ENCODE results near the gene MYG1. TPM values are rescaled to one million over a fixed set of nuclear protein-coding genes. Genes with fewer than 3 reads are reported as not detected.

The MYG1 gene, protein sequence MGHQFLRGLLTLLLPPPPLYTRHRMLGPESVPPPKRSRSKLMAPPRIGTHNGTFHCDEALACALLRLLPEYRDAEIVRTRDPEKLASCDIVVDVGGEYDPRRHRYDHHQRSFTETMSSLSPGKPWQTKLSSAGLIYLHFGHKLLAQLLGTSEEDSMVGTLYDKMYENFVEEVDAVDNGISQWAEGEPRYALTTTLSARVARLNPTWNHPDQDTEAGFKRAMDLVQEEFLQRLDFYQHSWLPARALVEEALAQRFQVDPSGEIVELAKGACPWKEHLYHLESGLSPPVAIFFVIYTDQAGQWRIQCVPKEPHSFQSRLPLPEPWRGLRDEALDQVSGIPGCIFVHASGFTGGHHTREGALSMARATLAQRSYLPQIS
- total RNA-seq, result 100 to 1,000 TPM in 1 of 8 experiments, 10 to 100 TPM in 7; 70.2 to 101 (median 87.1) TPM

GRCh38 chr12:53299454-53300180 lies at the start of gene MYG1:
MYG1 (plus strand) TSS chr12:53299695; CDS start chr12:53299738, 43 bp downstream.
- Histone ChIP-seq H3K4me1 (replicated peaks in 1 of 2) (peaks cover 22 to 24% of the 10 kb centered on the region in 2 donors), H3K4me3 (peak within 1 kb of the TSS; percentile 57 to 95 (median 83)), H3K27ac (peak within 1 kb of the TSS; percentile 71 to 85)
- peak; percentile 67 to 89 (median 86) for ATAC-seq (replicated peaks in 6 of 8)
- in situ Hi-C loops (cut with MboI; ENCODE audit: low pct_unique_long_range_greater_than_20kb in 2 of 9, low sequenced_read_pairs in 9 of 9, unreplicated experiment in 9 of 9), result loop anchor here in 1 of 9 experiments (25.0 kb wide), 1 partner anchor 112 kb away; the partner anchor contains the start of genes CSAD and ZNF740
- WGBS, 10 experiments, result 0 to 1% (median 0%) methylated on average over 5 to 21 of the region's 51 CpGs; no CpG with 5 or more reads in 5 of the 10 experiments

GRCh38 chr12:53251477-53252348 lies 47.8 kb upstream of the MYG1 start:
- H3K27ac ChIP-seq, result peak overlapping the region; percentile 62 to 93
- H3K4me3 ChIP-seq, result peak overlapping the region; percentile 57 to 99 (median 70)
- 0 to 30% (median 0%) methylated on average over 2 to 7 of the region's 51 CpGs; no CpG with 5 or more reads in 5 of the 10 experiments for WGBS, 10 experiments
- H3K4me1 ChIP-seq (replicated peaks in 1 of 2), result peaks cover 15 to 16% of the 10 kb centered on the region in 2 donors
- peak; percentile 78 to 92 (median 88) for ATAC-seq (replicated peaks in 6 of 8)
- in situ Hi-C loops (cut with MboI; ENCODE audit: low pct_unique_long_range_greater_than_20kb in 2 of 9, low sequenced_read_pairs in 9 of 9, unreplicated experiment in 9 of 9), result no loop called here

DNA sequence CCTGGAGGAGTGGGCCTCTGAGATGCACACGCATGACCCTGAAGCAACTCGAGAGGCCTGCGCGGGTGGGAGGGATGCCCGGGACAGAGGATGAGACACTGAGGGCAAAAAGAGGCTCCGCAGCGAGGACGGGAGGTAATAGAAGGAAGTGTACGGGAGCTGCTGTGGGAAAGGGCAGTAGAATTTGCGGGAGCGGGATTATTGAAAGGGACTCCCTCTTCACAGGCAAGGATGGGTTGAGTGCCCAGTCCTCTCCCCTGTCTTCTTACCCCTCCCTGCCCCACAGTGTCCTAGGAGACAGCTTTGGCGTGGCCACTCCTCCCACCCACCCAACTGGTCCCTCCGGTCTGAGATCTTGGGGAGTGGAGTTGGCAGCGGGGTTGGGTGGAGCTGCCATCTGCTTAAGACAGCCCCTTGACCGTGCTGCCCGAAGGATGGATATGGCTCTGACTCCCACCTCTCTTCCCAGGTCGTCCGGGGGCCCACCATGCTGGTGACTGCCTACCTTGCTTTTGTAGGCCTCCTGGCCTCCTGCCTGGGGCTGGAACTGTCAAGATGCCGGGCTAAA lies 47.1 kb upstream of the MYG1 start:
- 0 to 80% (median 29%) methylated on average over 1 to 5 of the region's 19 CpGs; no CpG with 5 or more reads in 5 of the 10 experiments for WGBS, 10 experiments
- ATAC-seq (replicated peaks in 6 of 8), result peak in 4 of 8 experiments; percentile 1 to 67 (median 27)
- peaks cover 15 to 16% of the 10 kb centered on the region in 2 donors for H3K4me1 ChIP-seq (replicated peaks in 1 of 2)
- H3K4me3 ChIP-seq, result peak overlapping the region; percentile 57 to 99 (median 70)
- H3K27ac ChIP-seq, result peak overlapping the region; percentile 62 to 93
- in situ Hi-C loops (cut with MboI; ENCODE audit: low pct_unique_long_range_greater_than_20kb in 2 of 9, low sequenced_read_pairs in 9 of 9, unreplicated experiment in 9 of 9), result no loop called here

DNA sequence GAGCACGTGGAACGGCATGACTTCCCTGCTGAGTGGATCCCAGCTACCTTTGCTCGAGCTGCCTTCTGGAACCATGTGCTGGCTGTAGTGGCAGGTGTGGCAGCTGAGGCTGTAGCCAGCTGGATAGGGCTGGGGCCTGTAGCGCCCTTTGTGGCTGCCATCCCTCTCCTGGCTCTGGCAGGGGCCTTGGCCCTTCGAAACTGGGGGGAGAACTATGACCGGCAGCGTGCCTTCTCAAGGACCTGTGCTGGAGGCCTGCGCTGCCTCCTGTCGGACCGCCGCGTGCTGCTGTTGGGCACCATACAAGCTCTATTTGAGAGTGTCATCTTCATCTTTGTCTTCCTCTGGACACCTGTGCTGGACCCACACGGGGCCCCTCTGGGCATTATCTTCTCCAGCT lies 46.2 kb upstream of the MYG1 start:
- H3K4me1 ChIP-seq (replicated peaks in 1 of 2), result peaks cover 15 to 16% of the 10 kb centered on the region in 2 donors
- in situ Hi-C loops (cut with MboI; ENCODE audit: low pct_unique_long_range_greater_than_20kb in 2 of 9, low sequenced_read_pairs in 9 of 9, unreplicated experiment in 9 of 9), result no loop called here
- no peak overlapping the region for H3K27ac ChIP-seq
- H3K4me3 ChIP-seq, result peak overlapping the region in 1 of 5 donors; percentile 70
- WGBS, 10 experiments, result 82 to 100% (median 90%) methylated on average over 2 to 4 of the region's 13 CpGs; no CpG with 5 or more reads in 6 of the 10 experiments
- no peak for ATAC-seq (replicated peaks in 6 of 8)

- peaks cover 15 to 16% of the 10 kb centered on the region in 2 donors for H3K4me1 ChIP-seq (replicated peaks in 1 of 2)
- H3K4me3 ChIP-seq, result no peak overlapping the region
- H3K27ac ChIP-seq, result no peak overlapping the region
- WGBS, 10 experiments, result 71 to 100% (median 100%) methylated on average over 1 of the region's 1 CpG; no CpG with 5 or more reads in 7 of the 10 experiments
- no peak for ATAC-seq (replicated peaks in 6 of 8)
- in situ Hi-C loops (cut with MboI; ENCODE audit: low pct_unique_long_range_greater_than_20kb in 2 of 9, low sequenced_read_pairs in 9 of 9, unreplicated experiment in 9 of 9), result no loop called here
Observed at GRCh38 chr12:53254816-53255545, 44.5 kb upstream of the MYG1 start.

DNA sequence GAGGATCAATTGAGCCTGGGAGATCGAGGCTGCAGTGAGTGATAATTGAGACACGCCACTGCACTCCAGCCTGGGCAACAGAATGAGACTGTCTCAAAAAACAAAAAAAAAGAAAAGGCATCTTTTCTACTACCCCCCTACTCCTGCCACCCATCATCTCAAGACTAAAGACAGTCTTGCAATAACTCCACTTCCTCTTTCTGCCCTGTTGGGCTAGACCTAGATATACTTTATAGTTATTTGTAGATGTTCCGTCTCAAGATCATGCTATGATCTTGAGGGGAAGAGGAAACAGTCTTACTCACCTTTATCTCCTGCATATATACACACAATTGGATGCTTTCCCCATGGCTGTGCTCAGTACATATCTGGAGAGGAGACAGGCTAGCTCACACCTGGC lies 43.5 kb upstream of the MYG1 start:
- no peak overlapping the region for H3K4me3 ChIP-seq
- no peak for ATAC-seq (replicated peaks in 6 of 8)
- 40 to 100% (median 92%) methylated on average over 1 to 3 of the region's 3 CpGs; no CpG with 5 or more reads in 3 of the 10 experiments for WGBS, 10 experiments
- H3K27ac ChIP-seq, result no peak overlapping the region
- in situ Hi-C loops (cut with MboI; ENCODE audit: low pct_unique_long_range_greater_than_20kb in 2 of 9, low sequenced_read_pairs in 9 of 9, unreplicated experiment in 9 of 9), result no loop called here
- H3K4me1 ChIP-seq (replicated peaks in 1 of 2), result peaks cover 11 to 13% of the 10 kb centered on the region in 2 donors

DNA sequence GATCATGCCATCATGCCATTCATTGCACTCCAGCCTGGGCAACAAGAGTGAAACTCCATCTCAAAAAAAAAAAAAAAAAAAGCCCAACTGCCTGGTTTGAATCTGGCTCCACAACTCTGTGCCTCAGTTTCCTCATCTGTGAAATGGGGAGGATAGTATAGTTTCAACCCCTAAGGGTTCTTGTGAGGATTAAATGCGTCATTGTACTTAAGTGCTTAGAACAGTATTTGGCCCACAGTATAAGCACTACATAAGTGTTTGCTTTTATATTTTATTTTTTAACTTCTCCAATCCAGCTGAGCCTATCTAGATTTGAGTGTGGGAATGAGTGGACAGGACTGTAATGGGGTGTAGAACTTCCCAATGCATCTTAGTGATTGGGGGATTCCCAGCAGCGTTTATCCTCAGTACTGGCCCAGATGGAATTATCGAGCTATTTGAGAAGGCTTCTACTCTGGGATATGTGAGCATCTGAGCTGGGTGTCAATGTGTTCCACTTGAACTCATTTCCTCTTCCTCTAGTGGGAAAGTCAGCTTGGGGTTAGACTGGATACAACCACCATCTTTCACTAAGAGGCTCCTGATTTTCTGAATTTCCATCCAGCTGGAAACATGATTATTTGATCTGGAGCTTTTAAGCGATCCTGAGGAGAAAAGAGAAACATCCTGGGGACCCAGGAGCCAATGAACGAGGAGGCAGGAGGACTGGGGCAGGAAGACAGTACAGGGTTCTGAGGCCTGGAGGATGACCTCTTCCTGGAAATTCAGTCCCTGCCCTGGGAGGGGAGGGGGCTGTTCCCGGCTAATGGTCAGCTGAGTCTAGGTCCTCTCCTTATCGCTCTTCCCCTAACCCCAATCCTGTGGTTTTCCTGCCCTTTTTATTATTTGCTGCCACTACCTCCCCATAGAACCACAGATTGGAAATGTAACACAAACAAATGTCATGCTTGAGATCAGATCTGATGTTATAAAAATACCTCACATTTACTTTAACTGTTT lies 40.7 kb upstream of the MYG1 start:
- in situ Hi-C loops (cut with MboI; ENCODE audit: low pct_unique_long_range_greater_than_20kb in 2 of 9, low sequenced_read_pairs in 9 of 9, unreplicated experiment in 9 of 9), result no loop called here

DNA sequence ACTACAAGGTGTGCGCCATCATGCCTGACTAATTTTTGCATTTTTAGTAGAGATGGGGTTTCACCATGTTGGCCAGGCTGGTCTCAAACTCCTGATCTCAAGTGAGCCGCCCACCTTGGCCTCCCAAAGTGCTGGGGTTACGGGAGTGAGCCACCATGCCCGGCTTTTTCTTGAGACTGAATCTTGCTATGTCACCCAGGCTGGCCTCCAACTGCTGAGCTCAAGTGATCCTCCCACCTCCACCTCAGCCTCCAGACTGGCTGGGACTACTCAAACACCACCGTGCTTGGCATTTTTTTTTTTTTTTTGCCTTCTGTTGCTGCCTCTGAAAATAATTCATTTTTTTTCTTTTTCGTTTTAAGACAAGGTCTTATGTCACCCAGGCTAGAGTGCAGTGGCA lies 39.6 kb upstream of the MYG1 start:
- 50 to 100% (median 90%) methylated on average over 1 to 5 of the region's 6 CpGs; no CpG with 5 or more reads in 1 of the 10 experiments for WGBS, 10 experiments
- Histone ChIP-seq H3K27ac (no peak overlapping the region), H3K4me1 (replicated peaks in 1 of 2) (no peaks in the 10 kb centered on the region), H3K4me3 (no peak overlapping the region)
- ATAC-seq (replicated peaks in 6 of 8), result no peak
- in situ Hi-C loops (cut with MboI; ENCODE audit: low pct_unique_long_range_greater_than_20kb in 2 of 9, low sequenced_read_pairs in 9 of 9, unreplicated experiment in 9 of 9), result no loop called here

More for the DNA sequence above, 40.7 kb upstream of the MYG1 start:
- H3K4me1 ChIP-seq (replicated peaks in 1 of 2), result no peaks in the 10 kb centered on the region
- peak in 1 of 8 experiments; percentile 45 for ATAC-seq (replicated peaks in 6 of 8)
- WGBS, 10 experiments, result 50 to 89% (median 68%) methylated on average over 3 to 6 of the region's 7 CpGs
- no peak overlapping the region for H3K4me3 ChIP-seq
- H3K27ac ChIP-seq, result no peak overlapping the region

DNA sequence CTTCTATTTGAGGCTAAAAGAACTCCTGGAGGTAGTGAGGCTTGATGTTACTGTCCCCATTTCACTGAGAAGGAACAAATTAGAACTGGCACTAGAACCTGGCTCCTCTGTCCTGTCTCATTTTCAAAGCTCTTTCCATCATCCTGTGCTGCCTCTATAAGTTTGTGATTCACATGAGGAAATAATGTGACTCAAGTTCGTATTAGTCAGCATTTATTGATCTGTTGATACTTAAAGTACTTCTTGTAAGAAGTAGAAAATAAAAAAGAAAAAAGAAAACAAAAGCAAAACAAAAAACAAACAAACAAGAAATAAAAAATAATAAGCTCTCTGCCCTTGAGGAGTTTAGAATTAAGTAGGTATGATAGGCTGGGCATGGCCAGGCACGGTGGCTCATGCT lies 33.7 kb upstream of the MYG1 start:
- Histone ChIP-seq H3K4me3 (no peak overlapping the region), H3K4me1 (replicated peaks in 1 of 2) (peaks cover 0 to 5% of the 10 kb centered on the region in 2 donors), H3K27ac (no peak overlapping the region)
- in situ Hi-C loops (cut with MboI; ENCODE audit: low pct_unique_long_range_greater_than_20kb in 2 of 9, low sequenced_read_pairs in 9 of 9, unreplicated experiment in 9 of 9), result no loop called here
- ATAC-seq (replicated peaks in 6 of 8), result no peak
- 22 to 88% (median 61%) methylated on average over 1 to 2 of the region's 2 CpGs; no CpG with 5 or more reads in 1 of the 10 experiments for WGBS, 10 experiments

- peak overlapping the region; percentile 51 to 95 (median 63) for H3K4me3 ChIP-seq
- 2 to 100% (median 79%) methylated on average over 1 to 13 of the region's 18 CpGs; no CpG with 5 or more reads in 1 of the 10 experiments for WGBS, 10 experiments
- H3K27ac ChIP-seq, result no peak overlapping the region
- peaks cover 0 to 5% of the 10 kb centered on the region in 2 donors for H3K4me1 ChIP-seq (replicated peaks in 1 of 2)
- in situ Hi-C loops (cut with MboI; ENCODE audit: low pct_unique_long_range_greater_than_20kb in 2 of 9, low sequenced_read_pairs in 9 of 9, unreplicated experiment in 9 of 9), result no loop called here
- ATAC-seq (replicated peaks in 6 of 8), result peak in 7 of 8 experiments; percentile 10 to 30 (median 19)
Observed at GRCh38 chr12:53267306-53267998, 32.0 kb upstream of the MYG1 start.
